Measurements from ENCODE around the gene PRR36.

DNA sequence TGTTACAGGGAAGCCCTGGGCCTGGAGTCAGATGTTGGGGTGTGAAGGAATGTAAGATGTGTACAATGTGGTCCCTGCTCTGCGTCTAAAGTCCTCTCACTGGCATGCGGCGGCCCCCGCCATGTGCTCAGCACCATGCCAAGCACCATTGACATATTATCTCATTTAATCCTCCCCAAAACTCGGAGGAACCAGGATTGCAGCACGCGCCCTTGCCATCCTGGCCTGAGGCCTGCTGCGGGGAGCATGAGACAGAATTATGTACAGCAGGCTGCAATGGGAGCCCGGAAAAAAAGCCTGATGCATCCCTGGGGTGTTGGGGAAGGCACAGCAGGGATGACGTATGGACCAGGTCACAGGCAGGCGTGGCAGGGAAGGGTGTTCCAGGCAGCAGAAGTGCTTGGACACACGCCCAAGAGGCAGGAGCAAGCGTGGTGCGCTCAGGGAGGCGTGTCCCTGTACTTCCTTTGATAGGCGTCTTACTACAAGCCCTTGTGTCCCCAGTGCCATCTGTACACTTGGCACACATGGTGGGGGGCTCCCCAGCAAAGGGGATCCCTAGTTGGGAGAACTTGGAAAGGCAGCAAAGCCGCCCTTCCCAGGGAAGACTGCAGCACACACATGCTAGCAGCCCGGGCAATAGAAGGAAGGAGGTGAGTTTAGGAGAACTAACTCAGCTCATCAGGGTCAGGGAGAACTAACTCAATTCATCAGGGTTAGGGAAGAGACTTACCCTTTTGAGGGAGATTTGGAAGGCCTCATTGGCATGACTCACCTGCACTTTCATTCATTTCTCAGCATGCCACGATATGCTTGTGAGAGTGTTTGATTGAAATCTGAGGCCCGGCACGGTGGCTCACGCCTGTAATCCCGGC, 40.7 kb downstream of the PRR36 start:
- no peak for TF ChIP-seq POLR2A (IDR thresholded peaks at IDR 0.05)
- TF ChIP-seq, protein P1, sequence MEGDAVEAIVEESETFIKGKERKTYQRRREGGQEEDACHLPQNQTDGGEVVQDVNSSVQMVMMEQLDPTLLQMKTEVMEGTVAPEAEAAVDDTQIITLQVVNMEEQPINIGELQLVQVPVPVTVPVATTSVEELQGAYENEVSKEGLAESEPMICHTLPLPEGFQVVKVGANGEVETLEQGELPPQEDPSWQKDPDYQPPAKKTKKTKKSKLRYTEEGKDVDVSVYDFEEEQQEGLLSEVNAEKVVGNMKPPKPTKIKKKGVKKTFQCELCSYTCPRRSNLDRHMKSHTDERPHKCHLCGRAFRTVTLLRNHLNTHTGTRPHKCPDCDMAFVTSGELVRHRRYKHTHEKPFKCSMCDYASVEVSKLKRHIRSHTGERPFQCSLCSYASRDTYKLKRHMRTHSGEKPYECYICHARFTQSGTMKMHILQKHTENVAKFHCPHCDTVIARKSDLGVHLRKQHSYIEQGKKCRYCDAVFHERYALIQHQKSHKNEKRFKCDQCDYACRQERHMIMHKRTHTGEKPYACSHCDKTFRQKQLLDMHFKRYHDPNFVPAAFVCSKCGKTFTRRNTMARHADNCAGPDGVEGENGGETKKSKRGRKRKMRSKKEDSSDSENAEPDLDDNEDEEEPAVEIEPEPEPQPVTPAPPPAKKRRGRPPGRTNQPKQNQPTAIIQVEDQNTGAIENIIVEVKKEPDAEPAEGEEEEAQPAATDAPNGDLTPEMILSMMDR (IDR thresholded peaks at IDR 0.05): no peak
